HG02610 (cell line): ENCODE results near the gene TTLL5.
A peak's percentile ranks its signal among the peaks of the same experiment; 100 is the strongest.
"Not testable (repeated sequence)": the region's sequence is repeated elsewhere in the genome, so short reads cannot be mapped to it uniquely, and the experiment has no call there.

ENCODE experiments used
- ATAC-seq: cut with Tn5 transposase; IDR thresholded peaks from one replicate; pipeline ENCODE4 v1.9.1; 2021; ENCODE audit warnings: mild to moderate bottlenecking, moderate library complexity; ENCODE audit not compliant: unreplicated experiment

TTLL5 gene

GRCh38 chr14:75649773-75650172 is 11.3 kb upstream of the TTLL5 start:
- ATAC-seq, result no peak

DNA sequence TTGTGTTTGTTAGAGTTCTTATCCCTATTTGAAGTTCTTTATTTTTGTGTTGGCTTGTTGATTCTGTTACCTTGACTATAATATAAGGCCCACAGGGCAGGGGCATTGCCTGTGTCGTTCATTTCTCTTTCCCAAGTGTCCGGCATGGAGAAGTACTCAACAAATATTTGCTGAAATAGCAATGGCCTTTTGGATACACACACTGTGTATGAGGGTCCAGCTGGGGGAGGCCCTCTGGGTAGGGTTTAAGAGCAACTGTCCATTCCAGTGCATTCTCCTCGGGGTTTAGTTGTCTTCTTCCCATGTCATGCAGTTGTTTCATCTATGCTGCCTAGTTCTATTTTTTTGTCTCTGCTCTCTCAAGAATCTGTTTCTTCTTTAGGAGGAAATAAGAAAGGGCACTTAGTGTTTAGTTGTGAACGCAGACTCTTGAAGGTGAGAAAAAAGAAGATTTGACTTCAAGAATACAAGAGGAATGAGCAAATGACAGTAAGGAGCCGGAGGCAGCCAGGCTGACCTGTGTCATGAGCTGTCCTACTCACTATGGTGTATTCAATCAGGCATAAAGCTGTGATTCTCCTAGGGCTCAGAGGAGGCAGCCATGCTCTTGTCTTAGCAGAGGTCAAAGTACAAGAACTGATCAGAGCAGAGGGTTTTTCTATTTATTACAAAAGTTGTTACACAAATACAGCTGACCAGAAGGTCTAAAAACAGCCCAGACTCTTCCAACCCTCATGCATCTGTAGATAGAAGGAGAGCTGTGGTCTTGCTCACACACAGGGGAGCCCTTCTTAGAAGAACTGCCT is 10.6 kb upstream of the TTLL5 start:
- no peak for ATAC-seq

DNA sequence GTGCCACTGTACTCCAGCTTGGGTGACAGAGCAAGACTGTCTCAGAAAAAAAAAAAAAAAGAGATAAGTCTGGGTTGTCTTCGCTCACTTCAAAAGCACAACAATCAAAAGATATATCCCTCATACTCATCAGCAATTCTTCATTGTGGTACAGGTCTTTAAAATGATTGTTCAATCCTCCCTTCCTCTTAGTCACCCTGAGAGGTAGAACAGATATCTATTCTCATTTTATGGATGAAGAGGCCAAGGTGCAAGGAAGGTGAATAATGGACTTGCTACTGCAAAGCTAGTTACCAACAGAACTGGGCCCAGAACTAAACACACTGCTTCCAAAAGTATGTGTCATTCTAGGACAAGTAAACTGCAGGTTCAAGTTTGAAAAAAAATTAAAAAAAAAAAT is 7.5 kb upstream of the TTLL5 start:
- no peak for ATAC-seq

DNA sequence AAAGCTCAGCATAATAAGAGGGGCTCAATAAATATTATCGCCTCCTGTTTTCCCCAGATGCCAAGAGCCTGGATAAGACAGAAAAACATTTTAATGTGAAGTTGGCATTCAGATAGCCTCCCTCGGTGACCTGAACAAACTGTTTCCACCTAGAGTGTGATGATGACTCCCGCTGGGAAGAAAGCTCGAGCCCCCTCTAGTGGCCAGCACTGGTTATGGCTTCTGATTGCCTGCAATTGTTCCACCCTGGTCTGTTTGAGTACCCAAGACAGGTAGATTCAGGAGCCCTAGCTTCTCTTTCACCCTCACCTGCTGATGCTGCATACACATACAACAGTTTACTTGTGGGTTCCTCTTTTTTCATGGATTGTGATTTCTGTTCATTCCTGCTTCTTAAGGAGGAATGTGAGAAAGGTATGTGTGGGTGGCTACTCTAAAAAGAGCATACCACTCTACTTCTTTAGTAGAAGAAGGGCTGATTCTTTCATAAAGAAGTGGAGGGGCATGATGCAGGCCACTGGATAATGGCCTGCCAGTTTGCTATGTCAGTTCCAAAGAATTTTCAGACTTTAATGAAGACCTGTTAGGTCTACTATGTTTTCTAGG is 6.8 kb upstream of the TTLL5 start:
- peak; percentile 58 for ATAC-seq

- ATAC-seq, result no peak
Measured at GRCh38 chr14:75655235-75655634, 5.8 kb upstream of the TTLL5 start.

DNA sequence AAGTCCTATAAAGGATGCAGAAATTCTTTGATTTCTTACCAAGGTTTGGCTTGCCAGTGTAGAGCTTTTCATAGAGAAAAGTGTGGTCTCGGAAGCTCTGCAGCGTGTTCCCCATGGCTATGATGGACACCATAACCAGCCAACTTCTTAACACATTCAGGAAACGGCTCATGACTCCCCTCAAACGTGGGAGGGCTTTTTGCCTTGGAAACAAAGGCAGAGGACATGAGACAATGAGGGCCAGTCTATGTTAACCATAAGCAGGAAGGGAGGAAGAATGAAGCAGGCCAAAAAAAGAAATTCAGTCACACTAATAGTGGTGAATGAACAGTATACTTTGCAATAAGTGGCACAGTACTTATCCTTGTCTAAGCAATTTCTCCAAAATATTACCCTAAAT is 3.7 kb upstream of the TTLL5 start:
- ATAC-seq, result no peak

- ATAC-seq, result no peak
Measured at GRCh38 chr14:75658957-75659356, 2.1 kb upstream of the TTLL5 start.

DNA sequence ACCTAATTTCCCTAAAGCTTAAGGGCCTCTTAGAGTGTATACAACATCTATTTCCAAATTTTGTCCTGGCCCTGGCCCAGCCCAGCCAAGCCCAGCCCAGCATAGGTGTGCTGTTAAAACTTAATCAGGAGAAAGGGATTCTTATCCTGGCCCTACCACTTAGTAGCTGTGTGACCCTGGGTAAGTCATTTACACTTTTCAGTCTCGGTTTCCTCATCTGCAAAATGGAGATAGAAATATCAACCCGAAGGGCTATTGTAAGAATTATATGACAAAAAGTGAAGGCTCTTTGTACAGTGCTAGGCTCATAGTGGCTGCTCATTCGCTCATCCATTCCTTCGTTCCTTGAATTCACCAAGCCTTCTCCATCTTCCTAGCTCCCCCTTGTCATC is 812 bp upstream of the TTLL5 start:
- no peak for ATAC-seq

GRCh38 chr14:75661499-75661814 is 411 bp downstream of the TTLL5 start:
- no peak for ATAC-seq

- no peak for ATAC-seq
Measured at GRCh38 chr14:75662966-75663365, 1.9 kb downstream of the TTLL5 start.

- no peak for ATAC-seq
Measured at GRCh38 chr14:75667099-75667765, 6.2 kb downstream of the TTLL5 start.

- no peak for ATAC-seq
Measured at GRCh38 chr14:75672605-75673192, 11.7 kb downstream of the TTLL5 start.

GRCh38 chr14:75673345-75674035 is 12.4 kb downstream of the TTLL5 start:
- peak; percentile 55 for ATAC-seq

GRCh38 chr14:75675265-75675960 is 14.4 kb downstream of the TTLL5 start:
- ATAC-seq, result no peak

- ATAC-seq, result no peak
Measured at GRCh38 chr14:75685910-75686309, 24.9 kb downstream of the TTLL5 start.

GRCh38 chr14:75689012-75689411 is 28.0 kb downstream of the TTLL5 start:
- ATAC-seq, result no peak

GRCh38 chr14:75690010-75690409 is 29.0 kb downstream of the TTLL5 start:
- no peak for ATAC-seq

DNA sequence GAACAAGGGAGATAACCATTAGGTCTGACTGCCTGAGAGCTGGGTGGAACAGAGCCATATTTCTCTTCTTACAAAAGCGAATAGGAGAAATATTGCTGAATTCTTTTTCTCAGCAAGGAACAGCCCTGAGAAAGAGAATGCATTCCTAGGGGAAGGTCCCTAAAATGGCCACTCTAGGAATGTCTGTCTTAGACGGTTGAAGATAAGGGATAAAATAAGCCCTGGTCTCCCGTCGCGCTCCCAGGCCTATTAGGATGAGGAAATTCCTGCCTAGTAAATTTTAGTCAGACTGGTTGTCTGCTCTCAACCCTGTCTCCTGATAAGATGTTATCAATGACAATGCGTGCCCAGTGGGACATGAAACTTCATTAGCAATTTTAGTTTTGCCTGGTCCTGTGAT is 34.0 kb downstream of the TTLL5 start:
- ATAC-seq, result not testable (repeated sequence)

DNA sequence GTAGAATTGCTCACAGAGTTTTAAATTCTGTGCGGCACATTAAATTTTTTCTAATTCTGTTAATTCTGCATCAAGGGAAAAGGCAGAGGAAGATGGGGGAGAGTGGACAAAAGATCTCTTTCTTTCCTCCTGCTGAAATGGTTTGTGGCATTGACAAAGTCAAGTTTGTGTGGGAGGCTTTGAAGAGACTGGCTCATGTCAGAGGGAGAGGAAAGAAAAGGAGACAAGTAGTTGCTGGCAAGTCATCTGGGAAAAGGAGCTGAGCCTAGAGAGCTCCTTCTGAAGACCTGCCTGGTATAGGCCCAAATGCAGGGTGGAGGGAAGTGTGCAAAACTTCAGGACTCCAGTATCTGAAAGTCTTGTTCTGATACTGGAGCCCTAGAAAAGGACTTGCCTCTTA is 36.3 kb downstream of the TTLL5 start:
- ATAC-seq, result no peak

DNA sequence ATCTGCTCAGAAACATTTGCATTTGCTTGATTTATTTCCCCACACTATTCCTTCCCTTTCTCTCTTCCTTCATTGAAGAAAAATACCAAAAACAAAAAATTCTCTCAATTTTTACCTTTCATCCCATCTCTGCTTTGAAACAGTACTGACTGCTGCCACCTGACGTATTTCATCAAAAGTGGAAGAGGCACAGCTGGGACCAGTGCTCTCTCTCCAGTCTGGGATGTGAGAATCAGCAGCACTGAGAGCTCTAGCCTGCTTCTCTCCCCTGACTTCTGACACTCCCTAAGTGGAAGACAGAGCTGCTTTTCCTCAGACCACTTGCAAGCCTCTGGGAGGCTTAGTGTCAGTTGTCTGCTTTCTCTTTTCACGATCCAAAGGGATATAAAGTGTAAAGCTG is 36.9 kb downstream of the TTLL5 start:
- no peak for ATAC-seq

DNA sequence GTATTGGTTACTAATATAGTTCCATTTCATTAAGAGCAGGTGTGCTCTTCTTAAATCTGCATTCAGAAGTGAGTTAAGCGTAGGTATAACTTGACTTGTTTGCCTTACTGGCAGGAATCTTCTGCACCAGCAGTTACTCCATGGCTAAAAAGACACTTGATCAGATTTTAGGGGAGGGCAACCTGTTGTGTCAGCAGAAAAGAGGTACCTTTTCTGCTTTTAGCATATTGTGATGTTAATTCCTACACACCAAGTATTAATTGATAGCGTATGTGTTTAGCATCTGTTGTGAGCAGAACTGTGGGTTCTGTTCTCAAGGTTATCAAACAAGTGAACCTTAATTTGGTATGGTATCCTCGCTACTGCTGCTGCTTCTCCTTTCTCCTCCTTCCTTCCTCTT is 38.3 kb downstream of the TTLL5 start:
- no peak for ATAC-seq
